ENCODE measurements around the gene MCOLN3. TPM values are rescaled to one million over a fixed set of nuclear protein-coding genes. Genes with fewer than 3 reads are reported as not detected.

Gene MCOLN3
- total RNA-seq, 1 experiment from 2014 or later = 0.70 TPM

DNA sequence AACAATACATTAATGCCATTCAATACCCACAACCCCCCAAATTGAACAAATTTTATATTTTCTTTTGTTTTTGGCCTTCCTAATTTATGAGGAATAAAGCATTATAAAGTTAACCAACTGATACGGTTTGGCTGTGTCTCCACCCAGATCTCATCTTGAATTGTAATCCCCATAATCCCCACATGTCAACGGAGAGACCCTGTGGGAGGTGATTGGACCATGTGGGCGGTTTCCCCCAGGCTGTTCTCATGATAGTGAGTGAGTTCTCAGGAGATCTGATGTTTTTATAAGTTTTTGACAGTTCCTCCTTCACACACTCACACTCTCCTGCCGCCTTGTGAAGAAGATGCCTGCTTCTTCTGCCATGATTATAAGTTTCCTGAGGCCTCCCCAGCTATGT lies 6.4 kb upstream of the MCOLN3 start:
- no peaks in the 10 kb centered on the region for H3K36me3 Mint-ChIP-seq (ENCODE audit: insufficient read depth, unreplicated experiment)
- BruUV-seq (replicated peaks) = no TSS peak
- no peak overlapping the region for H3K4me3 Mint-ChIP-seq (ENCODE audit: unreplicated experiment)
- ChIA-PET POLR2A (interaction anchor here (1.1 kb wide), 1 partner anchor 22 kb away, joined by 4 read pairs; no protein-coding TSS in a partner anchor), CTCF (no interaction called here)
- TF ChIP-seq, protein P1, sequence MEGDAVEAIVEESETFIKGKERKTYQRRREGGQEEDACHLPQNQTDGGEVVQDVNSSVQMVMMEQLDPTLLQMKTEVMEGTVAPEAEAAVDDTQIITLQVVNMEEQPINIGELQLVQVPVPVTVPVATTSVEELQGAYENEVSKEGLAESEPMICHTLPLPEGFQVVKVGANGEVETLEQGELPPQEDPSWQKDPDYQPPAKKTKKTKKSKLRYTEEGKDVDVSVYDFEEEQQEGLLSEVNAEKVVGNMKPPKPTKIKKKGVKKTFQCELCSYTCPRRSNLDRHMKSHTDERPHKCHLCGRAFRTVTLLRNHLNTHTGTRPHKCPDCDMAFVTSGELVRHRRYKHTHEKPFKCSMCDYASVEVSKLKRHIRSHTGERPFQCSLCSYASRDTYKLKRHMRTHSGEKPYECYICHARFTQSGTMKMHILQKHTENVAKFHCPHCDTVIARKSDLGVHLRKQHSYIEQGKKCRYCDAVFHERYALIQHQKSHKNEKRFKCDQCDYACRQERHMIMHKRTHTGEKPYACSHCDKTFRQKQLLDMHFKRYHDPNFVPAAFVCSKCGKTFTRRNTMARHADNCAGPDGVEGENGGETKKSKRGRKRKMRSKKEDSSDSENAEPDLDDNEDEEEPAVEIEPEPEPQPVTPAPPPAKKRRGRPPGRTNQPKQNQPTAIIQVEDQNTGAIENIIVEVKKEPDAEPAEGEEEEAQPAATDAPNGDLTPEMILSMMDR (IDR thresholded peaks at IDR 0.05; ENCODE audit: unreplicated experiment) = no peak
- intact Hi-C loops (cut with micrococcal nuclease) = no loop called here
- H3K9me3 Mint-ChIP-seq (ENCODE audit: unreplicated experiment) = no peaks in the 10 kb centered on the region
- H3K27ac Mint-ChIP-seq (ENCODE audit: low read depth, unreplicated experiment) = no peak overlapping the region
- H3K4me1 Mint-ChIP-seq (ENCODE audit: insufficient read depth, unreplicated experiment) = peaks cover 14% of the 10 kb centered on the region
- no peaks in the 10 kb centered on the region for H3K27me3 Mint-ChIP-seq (ENCODE audit: insufficient read depth, unreplicated experiment)
- DNase-seq (ENCODE audit: unreplicated experiment) = no peak

DNA sequence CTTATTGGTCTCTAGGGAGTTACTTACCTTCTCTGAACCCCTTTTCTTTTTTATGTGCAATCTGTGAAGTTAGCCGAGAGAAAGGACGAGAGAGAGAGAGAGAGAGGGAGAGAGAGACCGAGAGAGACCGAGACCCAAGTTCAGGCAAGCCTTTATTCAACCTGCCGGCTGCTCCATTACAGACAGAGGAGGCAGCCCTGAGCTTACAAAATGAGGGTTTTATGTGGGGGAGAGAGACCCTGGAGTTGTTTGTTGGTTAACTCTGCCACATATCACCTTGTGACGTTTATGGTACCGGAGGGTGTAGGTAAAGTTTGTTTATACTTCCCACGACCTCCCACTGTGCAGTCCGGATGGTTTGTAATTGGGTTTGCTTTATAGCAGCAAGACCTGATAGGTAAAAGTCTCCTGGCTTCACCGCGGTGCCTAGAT lies 1.5 kb upstream of the MCOLN3 start:
- ChIA-PET POLR2A (no interaction called here), CTCF (interaction anchor here (1.1 kb wide), 1 partner anchor 105 kb away, joined by 5 read pairs; no protein-coding TSS in a partner anchor)
- H3K4me3 Mint-ChIP-seq (ENCODE audit: unreplicated experiment) = no peak overlapping the region
- DNase-seq (ENCODE audit: unreplicated experiment) = no peak
- intact Hi-C loops (cut with micrococcal nuclease) = no loop called here
- TF ChIP-seq, protein P1 (IDR thresholded peaks at IDR 0.05; ENCODE audit: unreplicated experiment) = no peak
- no peaks in the 10 kb centered on the region for H3K27me3 Mint-ChIP-seq (ENCODE audit: insufficient read depth, unreplicated experiment)
- BruUV-seq (replicated peaks) = no TSS peak
- H3K27ac Mint-ChIP-seq (ENCODE audit: low read depth, unreplicated experiment) = no peak overlapping the region
- no peaks in the 10 kb centered on the region for H3K9me3 Mint-ChIP-seq (ENCODE audit: unreplicated experiment)
- no peaks in the 10 kb centered on the region for H3K36me3 Mint-ChIP-seq (ENCODE audit: insufficient read depth, unreplicated experiment)
- H3K4me1 Mint-ChIP-seq (ENCODE audit: insufficient read depth, unreplicated experiment) = no peaks in the 10 kb centered on the region

DNA sequence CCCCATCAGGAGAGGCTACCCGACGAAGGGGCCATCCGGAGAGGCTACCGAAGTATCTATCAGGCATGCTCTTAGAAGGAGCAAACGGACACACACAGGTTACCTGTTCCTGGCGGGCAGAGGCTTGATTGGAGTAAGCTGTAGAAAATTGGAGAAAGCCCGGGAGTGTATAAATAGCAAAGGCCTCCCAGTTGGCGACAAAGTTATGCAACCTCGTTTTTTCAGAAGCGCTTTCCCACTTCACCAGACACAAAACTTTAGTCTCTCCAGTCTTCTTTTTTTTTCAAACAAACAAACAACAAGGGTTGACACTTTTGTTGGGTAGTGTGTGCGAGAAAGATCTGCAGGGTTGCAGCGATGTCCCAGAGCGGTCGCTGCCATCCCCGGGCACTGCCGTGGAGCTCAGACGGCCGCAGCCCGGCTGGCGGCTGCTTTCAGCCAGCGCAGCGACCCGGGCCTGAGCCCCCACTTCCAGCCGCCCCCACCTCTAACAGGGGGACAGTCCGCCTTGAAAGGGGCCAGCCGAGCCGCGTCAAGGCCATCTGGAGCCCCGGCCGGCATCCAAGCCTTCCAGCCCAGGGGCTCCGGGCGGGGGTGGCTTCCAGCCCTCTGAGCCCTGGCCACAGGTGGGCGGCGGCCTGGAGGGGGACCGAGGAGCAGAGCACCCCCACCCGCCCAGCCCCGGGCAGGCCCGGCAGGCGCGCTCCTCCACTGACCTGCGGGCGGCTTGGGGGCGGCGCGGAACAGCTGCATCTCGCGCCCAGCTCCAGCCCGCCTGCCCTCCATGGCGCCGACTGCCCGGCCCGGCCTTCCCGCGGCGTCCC lies 616 bp downstream of the MCOLN3 start:
- intact Hi-C loops (cut with micrococcal nuclease) = no loop called here
- Mint-ChIP-seq H3K27ac (ENCODE audit: low read depth, unreplicated experiment) (no peak overlapping the region), H3K27me3 (ENCODE audit: insufficient read depth, unreplicated experiment) (no peaks in the 10 kb centered on the region), H3K36me3 (ENCODE audit: insufficient read depth, unreplicated experiment) (no peaks in the 10 kb centered on the region), H3K9me3 (ENCODE audit: unreplicated experiment) (no peaks in the 10 kb centered on the region), H3K4me3 (ENCODE audit: unreplicated experiment) (no peak overlapping the region), H3K4me1 (ENCODE audit: insufficient read depth, unreplicated experiment) (no peaks in the 10 kb centered on the region)
- no peak for DNase-seq (ENCODE audit: unreplicated experiment)
- ChIA-PET CTCF (interaction anchor here (0.6 to 0.7 kb wide), 3 partner anchors 172 to 1278 kb away, joined by 3 read pairs; no protein-coding TSS in a partner anchor), POLR2A (interaction anchor here (0.7 kb wide), 1 partner anchor 111 kb away, joined by 3 read pairs; no protein-coding TSS in a partner anchor)
- BruUV-seq (replicated peaks) = no TSS peak
- TF ChIP-seq, protein P1 (IDR thresholded peaks at IDR 0.05; ENCODE audit: unreplicated experiment) = no peak

DNA sequence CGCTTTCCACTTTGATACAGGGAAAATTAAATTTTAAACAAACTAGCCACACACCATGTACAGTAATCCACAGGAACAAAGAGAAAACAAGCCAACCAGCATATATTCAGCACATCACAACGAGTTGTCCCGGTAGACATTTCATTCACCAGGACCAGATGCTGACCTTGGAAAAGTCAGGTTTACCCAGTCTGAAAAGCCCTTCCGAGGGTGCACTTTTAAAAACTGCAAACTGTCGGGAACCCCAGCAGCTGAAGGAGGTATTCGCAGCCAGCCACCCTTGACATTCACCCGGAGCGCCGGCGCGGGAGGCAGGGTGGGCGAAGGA lies 1.2 kb downstream of the MCOLN3 start:
- ChIA-PET POLR2A (no interaction called here), CTCF (interaction anchor here (0.6 to 0.7 kb wide), 2 partner anchors 173 to 1279 kb away, joined by 3 read pairs; no protein-coding TSS in a partner anchor)
- BruUV-seq (replicated peaks) = no TSS peak
- Mint-ChIP-seq H3K27ac (ENCODE audit: low read depth, unreplicated experiment) (no peak overlapping the region), H3K4me1 (ENCODE audit: insufficient read depth, unreplicated experiment) (no peaks in the 10 kb centered on the region), H3K9me3 (ENCODE audit: unreplicated experiment) (no peaks in the 10 kb centered on the region), H3K36me3 (ENCODE audit: insufficient read depth, unreplicated experiment) (no peaks in the 10 kb centered on the region), H3K4me3 (ENCODE audit: unreplicated experiment) (no peak overlapping the region), H3K27me3 (ENCODE audit: insufficient read depth, unreplicated experiment) (no peaks in the 10 kb centered on the region)
- TF ChIP-seq, protein P1 (IDR thresholded peaks at IDR 0.05; ENCODE audit: unreplicated experiment) = no peak
- DNase-seq (ENCODE audit: unreplicated experiment) = no peak
- intact Hi-C loops (cut with micrococcal nuclease) = no loop called here

Data from MCF 10A (cell line).